ENCODE data around the gene CCDC201. TPM values are rescaled to one million over a fixed set of nuclear protein-coding genes. Genes with fewer than 3 reads are reported as not detected.

The CCDC201 gene, protein sequence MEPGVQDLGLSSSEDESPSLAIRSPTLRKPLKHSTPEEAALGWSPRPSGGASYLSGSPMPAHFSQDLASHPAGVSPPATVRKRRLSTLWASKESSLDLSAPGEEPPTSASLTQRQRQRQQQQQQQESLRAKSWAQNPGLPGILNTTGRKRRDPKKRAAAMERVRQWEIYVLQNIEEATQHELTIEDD
- not detected in 2 replicates for total RNA-seq

DNA sequence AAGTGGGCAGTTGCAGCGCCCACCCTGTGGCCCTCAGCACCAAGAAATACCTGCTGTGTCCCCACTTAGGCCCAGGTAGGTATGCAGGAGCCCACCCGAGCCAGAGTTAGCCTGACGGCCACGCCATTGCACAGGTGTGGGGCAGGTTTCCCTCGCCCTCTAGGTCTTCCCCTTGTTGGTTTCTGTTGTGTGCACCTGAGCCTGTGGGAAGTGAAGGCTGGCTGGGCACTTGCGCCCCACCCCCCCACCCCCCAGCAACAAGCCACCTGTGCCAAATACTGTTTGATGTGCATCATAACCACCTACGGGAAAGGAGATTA, at the start of gene CCDC201:
CCDC201 (minus strand) TSS at position 48 of the 320 bp plus-strand sequence. CDS start 75 bp downstream, outside the sequence.

DNA sequence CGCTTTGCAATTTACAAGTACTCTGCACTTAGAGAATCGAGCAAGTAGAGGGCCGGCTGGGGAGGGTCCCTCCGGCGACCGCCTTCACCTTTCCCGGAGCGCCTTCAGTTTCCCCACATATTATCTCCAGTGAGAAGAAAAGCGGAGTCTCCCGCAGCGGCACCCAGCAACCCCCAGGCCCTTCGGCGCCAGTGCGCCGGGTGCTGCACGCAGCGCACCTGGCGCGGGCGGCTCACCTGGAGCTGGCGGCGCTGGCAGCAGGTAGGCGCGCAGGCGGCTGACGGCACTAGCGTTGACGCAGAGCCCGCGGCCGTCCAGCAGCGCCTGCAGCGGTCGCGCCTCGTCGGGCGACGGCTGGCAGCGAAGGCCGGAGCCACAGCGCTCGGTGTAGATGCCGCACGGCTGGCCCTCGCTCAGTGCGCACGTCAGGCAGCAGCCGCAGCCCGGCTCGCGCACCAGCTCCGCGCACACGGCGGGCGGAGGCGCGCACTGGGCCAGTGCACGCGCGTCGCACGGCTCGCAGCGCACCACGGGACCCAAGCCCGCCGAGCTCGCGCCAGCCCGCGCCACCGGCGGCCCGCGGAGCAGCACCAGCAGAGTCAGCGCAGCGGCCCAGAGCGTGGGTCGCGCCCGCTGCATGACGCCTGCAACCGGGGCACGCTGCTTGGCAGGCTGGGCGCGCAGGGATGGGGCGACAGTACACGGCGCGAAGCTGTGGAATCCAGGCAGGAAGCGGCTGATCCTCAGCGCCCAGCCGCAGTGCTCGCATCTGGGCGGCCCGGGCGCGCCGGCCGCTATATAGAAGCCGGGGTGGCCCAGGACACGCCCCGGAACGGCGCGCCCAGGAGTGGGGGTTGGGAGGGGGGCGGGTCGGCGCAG, 47.9 kb upstream of the CCDC201 start, which contains the start of gene IGFBP3:
IGFBP3 (minus strand) TSS at position 771 of the 879 bp plus-strand sequence; CDS start at position 639, 132 bp downstream.

DNA sequence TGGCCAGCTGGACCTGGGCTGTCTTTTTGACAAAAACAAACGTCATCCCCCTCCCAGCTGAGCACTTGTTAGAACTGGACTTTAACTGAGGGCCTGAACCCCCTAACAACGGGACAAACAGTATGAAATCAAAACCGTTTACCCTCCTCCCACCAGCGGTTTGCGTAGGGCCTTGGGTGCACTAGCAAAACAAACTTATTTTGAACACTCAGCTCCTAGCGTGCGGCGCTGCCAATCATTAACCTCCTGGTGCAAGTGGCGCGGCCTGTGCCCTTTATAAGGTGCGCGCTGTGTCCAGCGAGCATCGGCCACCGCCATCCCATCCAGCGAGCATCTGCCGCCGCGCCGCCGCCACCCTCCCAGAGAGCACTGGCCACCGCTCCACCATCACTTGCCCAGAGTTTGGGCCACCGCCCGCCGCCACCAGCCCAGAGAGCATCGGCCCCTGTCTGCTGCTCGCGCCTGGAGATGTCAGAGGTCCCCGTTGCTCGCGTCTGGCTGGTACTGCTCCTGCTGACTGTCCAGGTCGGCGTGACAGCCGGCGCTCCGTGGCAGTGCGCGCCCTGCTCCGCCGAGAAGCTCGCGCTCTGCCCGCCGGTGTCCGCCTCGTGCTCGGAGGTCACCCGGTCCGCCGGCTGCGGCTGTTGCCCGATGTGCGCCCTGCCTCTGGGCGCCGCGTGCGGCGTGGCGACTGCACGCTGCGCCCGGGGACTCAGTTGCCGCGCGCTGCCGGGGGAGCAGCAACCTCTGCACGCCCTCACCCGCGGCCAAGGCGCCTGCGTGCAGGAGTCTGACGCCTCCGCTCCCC, 15.5 kb upstream of the CCDC201 start, which contains the start of gene IGFBP1:
IGFBP1 (plus strand) TSS at position 304 of the 808 bp plus-strand sequence; CDS start at position 469, 165 bp downstream.

Other genes starting within 250 kb of the CCDC201 start
- 0.14 TPM in 1 of 2 replicates, not detected in the other for gene IGFBP1, start 15.4 kb upstream of the CCDC201 start, total RNA-seq
- 98.1 and 589 TPM in 2 replicates for gene IGFBP3, start 48.2 kb upstream of the CCDC201 start, total RNA-seq